Measurements from ENCODE around the gene ZNF525.
A peak's percentile ranks its signal among the peaks of the same experiment; 100 is the strongest.

DNA sequence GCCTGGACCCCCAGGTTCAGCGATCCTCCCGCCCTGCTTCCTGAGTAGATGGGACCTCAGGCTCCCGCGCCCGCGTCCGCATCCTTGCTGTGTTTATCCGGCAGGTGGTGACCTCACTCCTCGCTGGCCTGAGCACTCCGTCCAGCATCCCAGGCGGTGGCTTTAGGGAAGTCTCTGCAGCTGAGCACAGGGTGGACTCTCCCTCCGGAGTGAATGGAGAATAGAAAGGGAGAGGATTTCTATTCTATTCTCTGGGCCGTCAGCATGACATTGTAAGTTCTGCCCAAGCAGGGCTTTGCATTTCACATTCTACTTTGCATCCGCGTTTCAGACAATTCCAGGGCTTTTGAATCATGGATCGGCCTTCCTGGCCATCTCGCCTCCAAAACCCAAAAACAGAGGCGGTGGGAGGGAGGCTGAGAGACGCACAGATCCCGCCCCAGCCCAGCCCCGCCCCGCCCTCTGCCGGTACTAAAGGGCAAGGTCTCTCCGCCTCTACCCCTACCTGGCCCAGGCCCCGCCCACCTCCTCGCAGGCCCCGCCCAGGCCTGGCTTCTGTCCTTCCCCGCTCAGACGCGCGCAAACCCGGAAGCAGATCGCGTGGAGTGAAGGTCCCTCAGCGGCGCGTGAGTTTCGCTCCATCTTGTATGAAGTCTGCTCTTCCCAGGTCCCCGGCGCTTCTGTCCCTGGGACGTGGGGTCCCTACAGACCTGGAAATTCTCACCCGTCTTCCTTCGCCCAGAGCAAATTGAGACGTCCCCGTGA is at the start of gene ZNF525:
- TF ChIP-seq, protein P1, sequence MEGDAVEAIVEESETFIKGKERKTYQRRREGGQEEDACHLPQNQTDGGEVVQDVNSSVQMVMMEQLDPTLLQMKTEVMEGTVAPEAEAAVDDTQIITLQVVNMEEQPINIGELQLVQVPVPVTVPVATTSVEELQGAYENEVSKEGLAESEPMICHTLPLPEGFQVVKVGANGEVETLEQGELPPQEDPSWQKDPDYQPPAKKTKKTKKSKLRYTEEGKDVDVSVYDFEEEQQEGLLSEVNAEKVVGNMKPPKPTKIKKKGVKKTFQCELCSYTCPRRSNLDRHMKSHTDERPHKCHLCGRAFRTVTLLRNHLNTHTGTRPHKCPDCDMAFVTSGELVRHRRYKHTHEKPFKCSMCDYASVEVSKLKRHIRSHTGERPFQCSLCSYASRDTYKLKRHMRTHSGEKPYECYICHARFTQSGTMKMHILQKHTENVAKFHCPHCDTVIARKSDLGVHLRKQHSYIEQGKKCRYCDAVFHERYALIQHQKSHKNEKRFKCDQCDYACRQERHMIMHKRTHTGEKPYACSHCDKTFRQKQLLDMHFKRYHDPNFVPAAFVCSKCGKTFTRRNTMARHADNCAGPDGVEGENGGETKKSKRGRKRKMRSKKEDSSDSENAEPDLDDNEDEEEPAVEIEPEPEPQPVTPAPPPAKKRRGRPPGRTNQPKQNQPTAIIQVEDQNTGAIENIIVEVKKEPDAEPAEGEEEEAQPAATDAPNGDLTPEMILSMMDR (IDR thresholded peaks at IDR 0.05), result no peak
- 0 out of 2 replicates have a peak, but pooled peaks have one; percentile 50 for TF ChIP-seq SIN3A (IDR thresholded peaks at IDR 0.05; ENCODE audit: borderline replicate concordance, low read depth, low read length)
- no peak for TF ChIP-seq MEF2A (IDR thresholded peaks at IDR 0.05; ENCODE audit: borderline replicate concordance, low read depth)
- TF ChIP-seq, protein P2, sequence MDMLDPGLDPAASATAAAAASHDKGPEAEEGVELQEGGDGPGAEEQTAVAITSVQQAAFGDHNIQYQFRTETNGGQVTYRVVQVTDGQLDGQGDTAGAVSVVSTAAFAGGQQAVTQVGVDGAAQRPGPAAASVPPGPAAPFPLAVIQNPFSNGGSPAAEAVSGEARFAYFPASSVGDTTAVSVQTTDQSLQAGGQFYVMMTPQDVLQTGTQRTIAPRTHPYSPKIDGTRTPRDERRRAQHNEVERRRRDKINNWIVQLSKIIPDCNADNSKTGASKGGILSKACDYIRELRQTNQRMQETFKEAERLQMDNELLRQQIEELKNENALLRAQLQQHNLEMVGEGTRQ (IDR thresholded peaks at IDR 0.05; ENCODE audit: borderline replicate concordance, low read depth, low read length), result no peak
- TF ChIP-seq, protein P3, sequence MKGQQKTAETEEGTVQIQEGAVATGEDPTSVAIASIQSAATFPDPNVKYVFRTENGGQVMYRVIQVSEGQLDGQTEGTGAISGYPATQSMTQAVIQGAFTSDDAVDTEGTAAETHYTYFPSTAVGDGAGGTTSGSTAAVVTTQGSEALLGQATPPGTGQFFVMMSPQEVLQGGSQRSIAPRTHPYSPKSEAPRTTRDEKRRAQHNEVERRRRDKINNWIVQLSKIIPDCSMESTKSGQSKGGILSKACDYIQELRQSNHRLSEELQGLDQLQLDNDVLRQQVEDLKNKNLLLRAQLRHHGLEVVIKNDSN (IDR thresholded peaks at IDR 0.05; ENCODE audit: borderline replicate concordance, low read depth), result no peak
